HEK293 (cell line): Measurements from ENCODE around the gene C5AR2.
"Not testable (repeated sequence)": the region's sequence is repeated elsewhere in the genome, so short reads cannot be mapped to it uniquely, and the experiment has no call there.

Source experiments
- CTCF ChIA-PET: fragments of 350-600 bp; formaldehyde crosslinking; extraction: SDS; loops from one replicate; lab custom pipeline; 2021; ENCODE audit warnings: antibody characterized with exemption; lab: Yijun Ruan, JAX
- POLR2A ChIA-PET: fragments of 300-600 bp; formaldehyde crosslinking; extraction: SDS; loops from one replicate; lab custom pipeline; 2020; ENCODE audit warnings: antibody characterized with exemption, inconsistent platforms; lab: Yijun Ruan, JAX
- H3K27ac ChIP-seq: fragments of 200-500 bp; sonication (Bioruptor generic); 2 replicates; pipeline ENCODE4 v1.5.1; 2014; ENCODE audit warnings: low read depth, low read length, control low read depth, inconsistent platforms; ENCODE audit errors: extremely low read depth
- H3K36me3 ChIP-seq, 2 experiments: fragments of 200-500 bp in 1 of 2; sonication (Bioruptor generic) in 1 of 2; 1 replicate in 1 of 2; 2 replicates in 1 of 2; pipeline ENCODE4 v1.5.1; 2014 to 2017; ENCODE audit warnings: inconsistent platforms in 2 of 2, low read length in 2 of 2; ENCODE audit not compliant: control insufficient read depth in 2 of 2, insufficient read depth in 1 of 2
- H3K4me1 ChIP-seq: fragments of 200-500 bp; sonication (Bioruptor generic); 2 replicates; pipeline ENCODE4 v1.5.1; 2014; ENCODE audit warnings: mild to moderate bottlenecking, low read length, inconsistent platforms; ENCODE audit not compliant: control insufficient read depth, insufficient read depth
- H3K4me3 ChIP-seq: 2 replicates; pipeline ENCODE4 v1.5.1; 2011; ENCODE audit warnings: low read depth, mild to moderate bottlenecking, control low read depth, low read length, moderate library complexity
- H3K9me3 ChIP-seq: fragments of 200-500 bp; sonication (Bioruptor generic); 2 replicates; pipeline ENCODE4 v1.5.1; 2014; ENCODE audit warnings: low read depth, low read length, inconsistent platforms; ENCODE audit not compliant: control insufficient read depth, insufficient read depth
- ATF2 ChIP-seq: fragments of 450-650 bp; formaldehyde crosslinking; IDR thresholded peaks from 2 replicates; pipeline ENCODE4 v1.5.1; 2016; ENCODE audit warnings: missing biosample characterization, missing genetic modification characterization, low read depth
- GLIS2 ChIP-seq: fragments of 450-650 bp; formaldehyde crosslinking; IDR thresholded peaks from 2 replicates; pipeline ENCODE4 v1.5.1; 2016; ENCODE audit warnings: missing biosample characterization, missing genetic modification characterization
- KLF8 ChIP-seq: fragments of 450-650 bp; formaldehyde crosslinking; IDR thresholded peaks from 2 replicates; pipeline ENCODE4 v1.5.1; 2016; ENCODE audit warnings: missing biosample characterization, missing genetic modification characterization
- PBX3 ChIP-seq: sonication (generic); formaldehyde crosslinking; IDR thresholded peaks from 2 replicates; pipeline ENCODE4 v1.8.1; 2022; ENCODE audit warnings: mild to moderate bottlenecking, moderate library complexity, missing genetic modification reagents
- PRDM1 ChIP-seq: fragments of 450-650 bp; formaldehyde crosslinking; IDR thresholded peaks from 2 replicates; pipeline ENCODE4; 2016; ENCODE audit warnings: missing biosample characterization, missing genetic modification characterization
- RBAK ChIP-seq: fragments of 450-650 bp; formaldehyde crosslinking; IDR thresholded peaks from 2 replicates; pipeline ENCODE4 v1.5.1; 2016; ENCODE audit warnings: missing biosample characterization, missing genetic modification characterization
- WT1 ChIP-seq: fragments of 450-650 bp; formaldehyde crosslinking; IDR thresholded peaks from 2 replicates; pipeline ENCODE4 v1.5.1; 2016; ENCODE audit warnings: missing biosample characterization, missing genetic modification characterization
- ZBTB48 ChIP-seq: fragments of 450-650 bp; formaldehyde crosslinking; IDR thresholded peaks from 2 replicates; pipeline ENCODE4 v1.5.1; 2016; ENCODE audit warnings: missing biosample characterization, missing genetic modification characterization
- ZBTB6 ChIP-seq: fragments of 450-650 bp; formaldehyde crosslinking; IDR thresholded peaks from 2 replicates; pipeline ENCODE4 v1.5.1; 2017; ENCODE audit warnings: missing biosample characterization, missing genetic modification characterization
- ZNF121 ChIP-seq: fragments of 450-650 bp; formaldehyde crosslinking; IDR thresholded peaks from 2 replicates; pipeline ENCODE4 v1.5.1; 2016; ENCODE audit warnings: missing biosample characterization, missing genetic modification characterization
- ZNF133 ChIP-seq: fragments of 450-650 bp; formaldehyde crosslinking; IDR thresholded peaks from 2 replicates; pipeline ENCODE4 v1.5.1; 2016; ENCODE audit warnings: missing biosample characterization, missing genetic modification characterization
- ZNF335 ChIP-seq: fragments of 450-650 bp; formaldehyde crosslinking; conservative IDR thresholded peaks from 2 replicates; pipeline ENCODE4 v1.5.1; 2016; ENCODE audit warnings: missing biosample characterization, missing genetic modification characterization
- ZNF341 ChIP-seq: fragments of 450-650 bp; formaldehyde crosslinking; IDR thresholded peaks from 2 replicates; pipeline ENCODE4; 2016; ENCODE audit warnings: low read depth, missing biosample characterization, missing genetic modification characterization
- ZNF362 ChIP-seq: fragments of 450-650 bp; formaldehyde crosslinking; IDR thresholded peaks from 2 replicates; pipeline ENCODE4 v1.5.1; 2016; ENCODE audit warnings: missing biosample characterization, missing genetic modification characterization
- ZNF404 ChIP-seq: fragments of 450-650 bp; formaldehyde crosslinking; IDR thresholded peaks from 2 replicates; pipeline ENCODE4 v1.5.1; 2017; ENCODE audit warnings: missing biosample characterization, missing genetic modification characterization
- ZNF48 ChIP-seq: fragments of 450-650 bp; formaldehyde crosslinking; IDR thresholded peaks from 2 replicates; pipeline ENCODE4 v1.5.1; 2016; ENCODE audit warnings: missing biosample characterization, missing genetic modification characterization
- ZNF571 ChIP-seq: fragments of 450-650 bp; formaldehyde crosslinking; IDR thresholded peaks from 2 replicates; pipeline ENCODE4 v1.5.0; 2017; ENCODE audit warnings: missing biosample characterization, missing genetic modification characterization
- ZNF707 ChIP-seq: fragments of 450-650 bp; formaldehyde crosslinking; IDR thresholded peaks from 2 replicates; pipeline ENCODE4 v1.5.1; 2016; ENCODE audit warnings: missing biosample characterization, missing genetic modification characterization
- ZNF785 ChIP-seq: fragments of 450-650 bp; formaldehyde crosslinking; IDR thresholded peaks from 2 replicates; pipeline ENCODE4 v1.5.1; 2016; ENCODE audit warnings: missing biosample characterization, missing genetic modification characterization
- ZNF791 ChIP-seq: fragments of 450-650 bp; formaldehyde crosslinking; IDR thresholded peaks from 2 replicates; pipeline ENCODE4 v1.5.1; 2016; ENCODE audit warnings: missing biosample characterization, missing genetic modification characterization
- ZNF837 ChIP-seq: fragments of 450-650 bp; formaldehyde crosslinking; IDR thresholded peaks from 2 replicates; pipeline ENCODE4 v1.5.1; 2016; ENCODE audit warnings: missing biosample characterization, missing genetic modification characterization
- ZSCAN5A ChIP-seq: fragments of 450-650 bp; formaldehyde crosslinking; IDR thresholded peaks from 2 replicates; pipeline ENCODE4 v1.5.1; 2016; ENCODE audit warnings: missing biosample characterization, missing genetic modification characterization

C5AR2 gene

DNA sequence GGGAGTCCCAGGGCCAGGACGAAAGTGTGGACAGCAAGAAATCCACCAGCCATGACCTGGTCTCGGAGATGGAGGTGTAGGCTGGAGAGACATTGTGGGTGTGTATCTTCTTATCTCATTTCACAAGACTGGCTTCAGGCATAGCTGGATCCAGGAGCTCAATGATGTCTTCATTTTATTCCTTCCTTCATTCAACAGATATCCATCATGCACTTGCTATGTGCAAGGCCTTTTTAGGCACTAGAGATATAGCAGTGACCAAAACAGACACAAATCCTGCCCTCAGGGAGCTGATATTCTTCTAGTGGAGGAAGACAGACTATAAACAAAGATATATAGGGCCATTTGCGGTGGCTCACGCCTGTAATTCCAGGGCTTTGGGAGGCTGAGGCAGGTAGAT is 9.8 kb downstream of the C5AR2 start (continued):
- no peak for TF ChIP-seq ZNF335
- TF ChIP-seq ZNF341 (tag by site-specific recombination), result no peak
- no peak for TF ChIP-seq ZNF133 (tag by site-specific recombination)
- TF ChIP-seq GLIS2, result no peak
- no peak for TF ChIP-seq ZNF404
- no peak for TF ChIP-seq WT1 (tag by site-specific recombination)
- TF ChIP-seq ZNF791, result no peak
- no peak for TF ChIP-seq PBX3
- TF ChIP-seq ZNF362 (tag by site-specific recombination), result no peak
- no peak for TF ChIP-seq KLF8 (tag by site-specific recombination)
- TF ChIP-seq, all 188 proteins: peak for 0

DNA sequence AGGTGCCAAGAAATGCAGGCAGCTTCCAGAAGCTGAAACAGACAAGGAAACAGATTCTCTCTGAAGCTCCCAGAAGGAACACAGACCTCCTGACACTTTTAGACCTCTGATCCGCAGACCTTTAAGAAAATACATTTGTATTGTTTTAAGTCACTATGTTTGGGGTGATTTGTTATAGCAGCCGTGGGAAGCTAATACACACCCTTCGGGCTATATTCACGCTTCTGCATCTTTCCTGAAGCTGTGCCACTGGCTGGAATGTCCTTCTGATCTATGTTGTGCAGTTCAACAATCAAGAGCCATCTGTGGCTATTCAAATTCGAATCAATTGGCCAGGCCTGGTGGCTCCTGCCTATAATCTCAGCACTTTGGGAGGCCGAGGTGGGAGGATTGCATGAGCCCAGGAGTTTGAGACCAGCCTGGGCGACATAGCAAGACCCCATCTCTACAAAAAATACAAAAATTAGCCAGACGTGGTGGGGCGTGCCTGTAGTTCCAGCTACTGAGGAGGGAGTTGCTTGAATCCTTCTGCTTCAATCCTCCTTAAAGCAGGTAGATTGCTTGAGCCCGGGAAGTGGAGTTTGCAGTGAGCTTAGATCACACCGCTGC is 11.3 kb downstream of the C5AR2 start:
- 0 out of 2 replicates have a peak, but pooled peaks have one; percentile 9 for TF ChIP-seq ZNF121 (tag by site-specific recombination)
- TF ChIP-seq PRDM1 (tag by site-specific recombination), result no peak
- ChIA-PET POLR2A (interaction anchor here (0.9 kb wide), 1 partner anchor 9 kb away, joined by 4 read pairs; no protein-coding TSS in a partner anchor), CTCF (interaction anchor here (1.0 to 1.5 kb wide), 4 partner anchors 8 to 48 kb away, joined by 3 to 10 read pairs (median 4); no protein-coding TSS in a partner anchor)
- Histone ChIP-seq H3K27ac (no peak overlapping the region), H3K4me1 (no peaks in the 10 kb centered on the region), H3K36me3 (no peaks in the 10 kb centered on the region), H3K4me3 (no peak overlapping the region), H3K9me3 (no peaks in the 10 kb centered on the region)

- no peaks in the 10 kb centered on the region for H3K4me1 ChIP-seq
- no peak for TF ChIP-seq ZNF48 (tag by site-specific recombination)
- TF ChIP-seq ZNF707, result no peak
- TF ChIP-seq ZNF571 (tag by site-specific recombination), result no peak
- no peak for TF ChIP-seq ZNF785 (tag by site-specific recombination)
- no peak for TF ChIP-seq ZNF791
- TF ChIP-seq ZBTB6 (tag by site-specific recombination), result no peak
- TF ChIP-seq ZBTB48 (tag by site-specific recombination), result no peak
- TF ChIP-seq ZSCAN5A (tag by site-specific recombination), result no peak
- no peak for TF ChIP-seq ATF2 (tag by site-specific recombination)
- no peak for TF ChIP-seq RBAK (tag by site-specific recombination)
- TF ChIP-seq ZNF837 (tag by site-specific recombination), result no peak
- ChIA-PET CTCF (interaction anchor here (0.6 to 1.7 kb wide), 3 partner anchors 47 to 281 kb away, joined by 3 to 6 read pairs (median 4); no protein-coding TSS in a partner anchor), POLR2A (no interaction called here)
- no peaks in the 10 kb centered on the region for H3K36me3 ChIP-seq
- no peak overlapping the region for H3K27ac ChIP-seq
- H3K9me3 ChIP-seq, result no peaks in the 10 kb centered on the region
- H3K4me3 ChIP-seq, result no peak overlapping the region
Measured at GRCh38 chr19:47344425-47344824, 12.4 kb downstream of the C5AR2 start.

DNA sequence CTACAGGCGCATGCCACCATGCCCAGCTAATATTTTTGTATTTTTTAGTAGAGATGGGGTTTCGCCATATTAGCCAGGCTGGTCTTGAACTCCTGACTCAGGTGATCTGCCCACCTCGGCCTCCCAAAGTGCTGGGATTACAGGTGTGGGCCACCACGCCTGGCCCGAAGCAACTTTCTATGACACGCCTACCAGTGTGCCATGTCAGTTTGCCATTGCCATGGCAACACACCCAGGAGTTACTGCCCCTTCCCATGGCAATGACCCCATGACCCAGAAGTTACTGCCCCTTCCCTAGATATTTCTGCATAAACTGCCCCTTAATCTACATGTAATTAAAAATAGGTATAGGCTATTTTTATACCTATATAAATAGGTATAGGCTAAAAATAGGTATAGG is 14.0 kb downstream of the C5AR2 start:
- H3K9me3 ChIP-seq, POLR2A ChIA-PET, H3K27ac ChIP-seq, H3K36me3 ChIP-seq, H3K4me3 ChIP-seq, H3K4me1 ChIP-seq: not testable (repeated sequence)
- CTCF ChIA-PET, result interaction anchor here (0.7 to 2.4 kb wide), 6 partner anchors 11 to 62 kb away, joined by 3 to 11 read pairs (median 4); partner anchors contain the start of gene C5AR1
